A673 (cell line): Measurements from ENCODE around the gene RNF121.

Experiments used
- EZH2 ChIP-seq: fragments of 200-600 bp; sonication (generic); IDR thresholded peaks from 2 replicates; pipeline ENCODE4 v1.6.1; 2017; ENCODE audit warnings: borderline replicate concordance, low read depth, mild to moderate bottlenecking, mixed read lengths, antibody characterized with exemption, low read length; ENCODE audit not compliant: poor library complexity, severe bottlenecking
- TF ChIP-seq, protein P1 (sequence below): fragments of 300-800, 200-600 bp; sonication (generic); conservative IDR thresholded peaks from 2 replicates; pipeline ENCODE4 v1.5.1; 2017; ENCODE audit warnings: low read depth, mild to moderate bottlenecking, antibody characterized with exemption, low read length, moderate library complexity, mixed read lengths

DNA sequence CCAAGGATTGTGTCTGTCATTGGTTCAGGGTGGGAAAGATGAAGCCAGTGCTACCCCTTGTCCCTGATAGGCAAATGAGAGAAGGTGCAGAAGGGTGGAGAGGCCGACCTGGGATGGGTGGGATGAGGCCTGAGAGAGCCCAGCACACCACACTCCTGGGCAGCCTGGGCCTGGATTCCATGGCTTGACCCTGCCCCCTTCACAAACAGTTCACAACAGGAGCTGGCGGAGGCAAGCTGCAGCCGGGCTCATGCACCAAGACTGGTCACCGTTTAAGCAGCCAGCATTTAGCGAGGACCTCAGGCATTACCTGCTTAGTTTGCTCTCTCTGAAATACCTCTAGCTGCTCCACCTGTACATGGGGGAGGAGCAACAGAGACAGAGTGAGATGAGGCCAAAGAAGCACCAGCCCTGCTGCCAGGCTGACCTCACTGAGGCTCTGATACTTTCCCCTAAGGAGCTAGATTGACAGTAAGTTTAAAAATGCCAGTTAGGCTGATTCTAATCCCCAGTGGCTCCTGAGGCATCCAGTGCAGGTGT is 83.3 kb downstream of the RNF121 start:
- TF ChIP-seq, protein P1, sequence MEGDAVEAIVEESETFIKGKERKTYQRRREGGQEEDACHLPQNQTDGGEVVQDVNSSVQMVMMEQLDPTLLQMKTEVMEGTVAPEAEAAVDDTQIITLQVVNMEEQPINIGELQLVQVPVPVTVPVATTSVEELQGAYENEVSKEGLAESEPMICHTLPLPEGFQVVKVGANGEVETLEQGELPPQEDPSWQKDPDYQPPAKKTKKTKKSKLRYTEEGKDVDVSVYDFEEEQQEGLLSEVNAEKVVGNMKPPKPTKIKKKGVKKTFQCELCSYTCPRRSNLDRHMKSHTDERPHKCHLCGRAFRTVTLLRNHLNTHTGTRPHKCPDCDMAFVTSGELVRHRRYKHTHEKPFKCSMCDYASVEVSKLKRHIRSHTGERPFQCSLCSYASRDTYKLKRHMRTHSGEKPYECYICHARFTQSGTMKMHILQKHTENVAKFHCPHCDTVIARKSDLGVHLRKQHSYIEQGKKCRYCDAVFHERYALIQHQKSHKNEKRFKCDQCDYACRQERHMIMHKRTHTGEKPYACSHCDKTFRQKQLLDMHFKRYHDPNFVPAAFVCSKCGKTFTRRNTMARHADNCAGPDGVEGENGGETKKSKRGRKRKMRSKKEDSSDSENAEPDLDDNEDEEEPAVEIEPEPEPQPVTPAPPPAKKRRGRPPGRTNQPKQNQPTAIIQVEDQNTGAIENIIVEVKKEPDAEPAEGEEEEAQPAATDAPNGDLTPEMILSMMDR = no peak
- no peak for TF ChIP-seq EZH2
